Measurements from ENCODE around the gene CNDP2.
"Not testable (repeated sequence)": the region's sequence is repeated elsewhere in the genome, so short reads cannot be mapped to it uniquely, and the experiment has no call there.

CNDP2 gene

DNA sequence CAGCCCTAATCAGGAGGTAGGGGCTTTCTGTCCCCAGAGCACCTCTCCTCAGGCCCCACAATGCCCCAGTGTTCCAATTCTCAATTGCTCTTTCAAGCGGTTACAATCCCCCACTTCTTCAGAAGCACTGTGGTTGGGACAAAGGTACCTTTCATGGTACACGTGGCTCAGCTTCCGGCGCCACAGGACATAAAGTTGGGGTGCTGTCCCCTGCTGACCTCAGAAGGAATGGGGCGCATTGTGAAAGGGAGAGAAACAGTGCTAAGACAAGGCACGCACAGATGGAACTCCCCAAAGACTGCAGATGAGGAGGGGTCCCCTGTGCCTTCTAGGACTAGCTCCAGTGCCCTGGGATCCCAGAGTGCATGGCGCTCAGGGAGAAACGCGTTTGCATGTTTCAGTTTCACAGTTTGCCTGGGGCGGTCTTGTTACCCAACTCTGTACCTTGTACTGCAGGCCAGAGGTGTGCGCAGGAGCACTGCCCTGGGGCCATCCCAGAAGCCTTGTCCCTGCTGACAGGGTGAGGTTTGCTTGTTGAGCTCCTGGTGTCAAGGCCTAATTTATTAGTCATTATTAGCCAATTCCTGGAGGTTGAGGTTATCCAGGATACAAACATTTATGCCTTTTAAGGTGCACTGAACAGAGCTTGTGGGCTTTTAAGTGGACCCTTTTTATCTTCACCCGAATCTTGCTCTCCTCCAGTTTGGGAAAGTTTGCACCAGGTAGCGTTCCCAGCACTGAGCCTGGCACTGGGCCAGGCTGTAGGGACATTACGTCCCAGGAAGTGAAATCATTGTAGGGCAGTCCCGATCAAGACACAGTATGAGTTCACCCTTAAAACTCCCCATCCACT is 45.8 kb downstream of the CNDP2 start:
- DNase-seq, result no peak

DNA sequence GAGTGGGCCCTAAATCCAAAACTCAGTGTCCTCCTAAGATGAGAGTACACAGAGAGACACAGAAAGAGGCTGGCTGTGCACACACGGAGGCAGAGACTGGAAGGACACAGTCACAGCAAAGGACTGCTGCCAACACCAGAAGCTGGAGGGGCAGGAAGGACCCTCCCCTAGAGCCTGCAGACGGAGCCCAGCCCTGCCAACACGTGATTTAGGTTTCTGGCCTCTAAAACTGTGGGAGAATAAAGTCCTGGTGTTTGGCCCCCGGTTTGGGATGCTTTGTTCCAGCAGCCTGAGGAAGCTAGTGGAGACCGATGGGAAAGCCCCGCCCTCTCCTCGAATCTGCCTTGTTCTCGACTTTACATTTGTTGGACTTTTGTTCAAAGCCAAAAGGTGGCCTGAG is 48.7 kb downstream of the CNDP2 start:
- no peak for DNase-seq

DNA sequence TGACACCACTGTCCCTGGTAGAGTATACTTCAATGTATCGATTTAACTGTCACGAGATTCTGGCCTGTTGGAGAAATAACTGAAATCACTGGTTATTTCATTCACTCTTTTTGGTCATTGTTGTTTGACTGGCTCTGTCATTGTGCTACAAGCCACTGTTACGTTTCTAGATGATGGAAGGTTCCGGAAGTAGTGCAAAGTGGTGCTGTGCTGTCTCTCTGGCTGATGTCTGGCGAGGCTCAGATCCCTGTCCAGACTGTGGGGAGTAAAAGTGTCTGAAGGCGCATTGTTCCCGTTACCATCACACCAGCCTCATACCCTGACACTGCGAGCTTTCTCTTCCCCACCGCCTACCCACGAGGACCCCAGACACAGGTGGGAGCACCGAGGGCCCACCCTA is 49.8 kb downstream of the CNDP2 start:
- DNase-seq, result no peak

GRCh38 chr18:74546751-74547530 is 50.8 kb downstream of the CNDP2 start:
- no peak for DNase-seq

DNA sequence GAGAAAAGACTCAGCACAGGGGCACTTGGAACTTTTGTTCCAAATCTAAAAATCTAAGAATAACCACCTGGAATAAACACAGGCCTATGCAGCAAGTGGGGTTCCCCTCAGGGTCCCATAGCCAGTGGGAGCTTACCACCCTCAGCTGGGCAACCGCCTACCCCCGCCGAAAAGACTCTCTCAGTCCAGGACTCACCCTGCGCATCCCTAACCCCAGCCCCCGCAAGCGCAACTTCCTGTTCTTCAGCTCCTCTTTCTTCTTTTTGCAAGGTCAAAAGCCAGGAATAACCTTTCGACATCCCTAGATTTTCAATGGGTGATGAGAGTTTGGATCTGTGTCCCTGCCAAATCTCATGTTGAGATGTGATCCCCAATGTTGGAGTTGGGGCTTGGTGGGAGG is 51.7 kb downstream of the CNDP2 start:
- DNase-seq, result no peak

DNA sequence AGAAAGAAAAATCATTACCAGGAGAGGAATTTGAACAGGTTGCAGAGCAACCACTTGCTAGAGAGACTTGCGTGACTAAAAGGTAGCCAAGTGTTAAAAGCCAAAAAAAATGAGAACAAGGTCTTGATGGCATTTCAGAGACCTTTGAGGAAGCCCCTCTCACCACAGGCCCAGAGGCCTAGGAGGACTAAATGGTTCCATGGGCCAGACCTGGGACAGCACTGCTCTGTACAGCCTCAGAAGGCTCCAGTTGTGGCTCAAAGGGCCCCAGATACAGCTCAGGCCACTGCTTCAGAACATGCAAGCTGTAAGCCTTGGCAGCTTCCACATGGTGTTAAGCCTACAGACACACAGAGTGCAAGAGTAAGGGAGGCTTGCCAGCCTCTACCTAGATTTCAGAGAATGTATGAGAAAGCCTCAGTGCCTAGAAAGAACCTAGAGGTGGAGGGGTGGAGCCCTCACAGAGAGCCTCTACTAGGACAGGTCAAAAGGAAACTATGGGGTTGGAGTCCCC is 53.5 kb downstream of the CNDP2 start:
- no peak for DNase-seq

- no peak for DNase-seq
Observed at GRCh38 chr18:74550886-74551285, 54.7 kb downstream of the CNDP2 start.

- no peak for DNase-seq
Observed at GRCh38 chr18:74551452-74551851, 55.3 kb downstream of the CNDP2 start.

DNA sequence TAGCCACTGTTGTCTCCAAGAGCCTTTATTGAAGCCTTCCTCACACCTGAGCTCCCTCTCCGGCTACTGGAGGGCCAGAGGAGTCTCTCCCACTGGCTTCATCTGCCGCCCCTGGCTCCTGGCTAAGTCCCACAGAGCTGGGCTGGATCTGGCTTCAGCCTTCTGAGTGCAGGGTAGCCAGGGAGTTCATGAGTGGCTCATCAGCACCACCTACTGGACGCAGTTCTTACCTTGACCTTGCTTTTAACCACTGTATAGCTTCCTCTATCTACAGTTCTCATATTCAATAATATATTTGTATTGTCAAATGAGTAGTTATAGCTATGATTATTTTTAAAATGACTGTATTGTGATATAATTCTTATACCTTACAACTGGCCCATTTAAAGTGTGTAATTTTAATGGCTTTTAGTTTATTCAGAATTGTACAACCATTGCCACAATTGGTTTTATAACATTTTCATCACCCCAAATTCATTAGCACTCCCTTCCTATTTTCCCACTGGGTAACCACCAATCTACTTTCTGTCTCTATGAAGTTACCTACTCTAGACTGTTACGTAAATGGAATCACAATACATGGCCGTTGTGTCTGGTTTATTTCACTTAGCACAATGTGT is 55.9 kb downstream of the CNDP2 start:
- DNase-seq, result peak; percentile 83

GRCh38 chr18:74556126-74556525 is 60.0 kb downstream of the CNDP2 start:
- DNase-seq, result no peak

DNA sequence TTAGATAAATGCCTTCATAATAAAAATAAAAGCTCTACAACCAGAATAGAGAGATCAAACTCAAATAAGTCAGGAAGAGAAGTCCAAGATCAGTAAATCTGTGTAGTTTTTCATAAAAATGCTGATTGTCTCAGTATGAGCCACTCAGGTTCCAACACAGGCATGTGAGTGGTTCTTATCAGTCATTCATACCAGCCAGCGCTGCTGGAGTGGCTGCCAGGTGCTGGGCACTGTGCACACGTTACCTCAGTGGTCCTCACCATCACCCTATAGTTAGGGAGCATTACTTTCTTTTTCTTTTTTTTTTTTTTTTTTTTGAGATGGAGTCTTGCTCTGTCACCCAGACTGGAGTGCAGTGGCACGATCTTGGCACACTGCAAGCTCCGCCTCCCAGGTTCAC is 61.9 kb downstream of the CNDP2 start:
- DNase-seq, result no peak

DNA sequence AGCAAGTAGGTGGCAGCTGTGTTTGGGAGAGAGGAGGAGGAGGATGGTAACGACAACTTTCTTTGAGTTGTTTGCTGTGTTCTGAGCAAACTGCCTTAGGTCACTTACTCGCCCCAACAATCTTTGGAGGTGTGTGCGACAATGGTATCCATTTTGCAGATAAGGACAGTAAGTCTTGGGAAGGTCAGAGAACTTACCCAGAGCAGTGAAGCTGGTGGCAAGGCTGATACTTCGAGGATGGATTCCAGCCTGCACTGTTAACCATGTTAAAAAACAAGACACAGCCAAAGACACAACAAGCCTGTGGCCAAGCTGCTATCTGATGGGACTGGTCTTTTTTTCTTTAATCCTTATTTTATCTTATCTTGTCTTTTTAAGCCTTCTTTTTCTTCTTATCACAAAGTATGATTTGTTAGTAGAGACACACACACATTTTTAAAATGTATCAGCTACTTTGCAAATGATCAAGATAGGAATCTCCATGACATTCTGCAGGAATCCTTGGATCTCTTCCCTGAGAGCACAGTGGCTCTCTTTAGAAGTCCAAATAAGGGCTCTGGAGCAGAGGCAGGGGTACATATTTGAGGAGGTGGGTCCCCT is 66.1 kb downstream of the CNDP2 start:
- DNase-seq, result no peak

DNA sequence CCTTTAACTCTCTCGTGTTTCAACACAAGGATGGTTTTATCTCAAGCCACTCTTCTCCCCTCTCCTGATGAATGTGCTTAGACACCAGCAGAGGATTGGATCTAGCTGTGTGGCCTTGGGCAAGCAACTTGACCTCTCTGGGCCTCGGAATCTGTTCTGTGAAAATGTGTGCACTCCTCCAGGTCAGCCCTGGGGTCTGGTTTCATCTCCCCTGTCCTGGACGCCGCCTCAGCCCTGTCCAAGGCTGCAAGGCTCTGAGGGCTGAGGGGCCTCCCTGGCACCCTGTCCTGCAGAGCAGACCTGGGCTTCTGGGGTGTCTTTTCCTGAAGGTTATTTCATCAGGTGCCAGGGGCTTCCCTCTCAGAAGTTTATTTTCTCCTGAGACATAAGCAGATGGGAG is 66.6 kb downstream of the CNDP2 start:
- DNase-seq, result no peak

DNA sequence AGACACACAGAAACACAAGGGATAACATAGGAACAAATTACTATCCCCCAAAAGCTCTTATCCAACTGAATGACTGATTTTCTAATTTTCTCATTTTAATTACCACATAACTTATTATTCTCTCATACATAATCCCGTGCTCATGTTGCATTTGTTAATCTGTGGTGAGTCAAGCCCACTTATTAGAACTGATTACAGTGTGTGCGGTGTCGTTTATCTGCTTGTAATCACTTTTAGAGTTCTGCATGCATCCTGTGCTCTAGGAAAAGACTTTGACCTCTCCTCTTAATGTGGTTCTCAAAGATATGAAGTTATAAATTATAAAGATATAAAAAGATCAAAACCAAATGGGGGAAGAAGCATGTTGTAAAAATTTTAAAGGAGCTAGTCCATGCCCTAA is 67.8 kb downstream of the CNDP2 start:
- no peak for DNase-seq

GRCh38 chr18:74565164-74565563 is 69.0 kb downstream of the CNDP2 start:
- not testable (repeated sequence) for DNase-seq

DNA sequence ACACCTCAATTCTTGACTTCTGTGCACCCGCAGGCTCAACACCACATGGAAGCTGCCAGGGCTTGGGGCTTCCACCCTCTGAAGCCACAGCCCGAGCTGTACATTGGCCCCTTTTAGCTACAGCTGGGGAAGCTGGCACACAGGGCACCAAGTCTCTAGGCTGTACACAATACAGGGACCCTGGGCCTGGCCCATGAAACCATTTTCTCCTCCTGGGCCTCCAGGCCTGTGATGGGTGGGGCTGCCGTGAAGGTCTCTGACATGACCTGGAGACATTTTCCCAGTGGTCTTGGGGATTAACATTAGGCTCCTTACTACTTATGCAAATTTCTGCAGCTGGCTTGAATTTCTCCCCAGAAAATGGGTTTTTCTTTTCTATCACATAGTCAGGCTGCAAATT is 69.8 kb downstream of the CNDP2 start:
- DNase-seq, result not testable (repeated sequence)

GRCh38 chr18:74567822-74568221 is 71.7 kb downstream of the CNDP2 start:
- DNase-seq, result no peak

GRCh38 chr18:74569401-74569800 is 73.2 kb downstream of the CNDP2 start:
- DNase-seq, result no peak

DNA sequence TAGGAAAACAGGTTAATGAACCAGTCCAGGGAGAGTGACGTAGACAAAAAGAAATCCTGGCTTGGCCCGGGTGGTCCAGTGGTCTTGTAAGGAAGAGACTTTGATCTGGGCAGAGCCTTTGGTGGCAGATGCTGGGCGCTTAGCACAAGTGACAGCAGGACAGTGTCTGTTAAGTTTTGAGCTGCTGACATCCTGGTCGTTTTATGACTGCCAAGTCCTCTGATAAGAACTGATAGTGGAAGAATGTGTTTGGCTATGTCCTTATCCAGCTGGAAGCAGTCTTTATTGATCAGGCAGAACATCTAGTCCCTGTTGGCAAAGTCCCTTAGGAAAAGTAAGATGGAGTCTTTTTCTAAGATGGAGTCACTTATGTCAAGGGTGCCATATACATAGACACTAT is 74.1 kb downstream of the CNDP2 start:
- DNase-seq, result no peak

DNA sequence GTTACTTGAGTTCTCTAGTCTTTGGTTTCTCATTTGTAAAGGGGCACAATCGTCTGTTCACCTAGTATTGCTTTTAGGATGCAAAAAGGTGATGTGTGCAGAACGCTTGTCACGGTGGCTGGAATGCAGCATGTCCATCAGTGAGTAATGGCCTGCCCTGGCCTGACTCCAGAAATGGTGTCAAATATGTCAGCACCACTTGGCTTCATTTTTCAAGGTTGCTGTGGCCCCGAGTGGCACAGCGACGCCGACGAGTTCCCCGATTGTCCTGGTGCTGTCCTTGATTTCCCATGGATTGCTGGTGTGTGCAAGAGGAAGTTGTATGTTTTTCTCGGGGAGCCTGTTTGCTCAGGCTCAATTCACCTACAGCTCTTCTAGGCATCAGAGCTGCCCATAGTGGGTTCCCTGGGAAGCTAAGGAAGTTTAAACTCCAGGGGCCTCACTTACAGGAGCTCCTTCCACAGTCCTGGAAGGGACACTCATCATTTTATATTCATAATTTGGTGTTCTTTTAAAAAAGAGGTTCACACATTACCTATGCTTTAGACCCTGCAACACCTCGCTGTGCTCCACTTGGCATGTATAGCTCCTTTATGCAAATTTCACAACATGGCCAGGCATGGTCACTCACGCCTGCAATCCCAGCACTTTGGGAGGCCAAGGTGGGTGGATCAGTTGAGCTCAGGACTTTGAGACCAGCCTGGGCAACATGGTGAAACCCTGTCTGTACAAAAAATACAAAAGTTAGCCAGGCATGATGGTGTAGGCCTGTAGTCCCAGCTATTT is 75.9 kb downstream of the CNDP2 start:
- no peak for DNase-seq

DNA sequence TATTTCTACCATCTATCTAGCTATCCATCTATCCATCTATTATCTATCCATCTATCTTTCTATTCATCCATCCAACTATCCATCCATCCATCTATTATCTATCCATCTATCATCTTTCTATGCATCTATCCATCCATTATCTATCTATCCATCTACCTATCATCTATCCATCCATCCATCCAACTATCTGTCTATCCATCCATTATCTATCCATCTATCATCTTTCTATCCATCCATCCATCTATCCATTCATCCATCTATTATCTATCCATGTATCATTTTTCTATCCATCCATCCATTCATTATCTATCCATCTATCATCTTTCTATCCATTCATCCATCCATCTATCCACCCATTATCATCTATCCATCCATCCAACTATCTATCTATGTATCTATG is 76.9 kb downstream of the CNDP2 start:
- DNase-seq, result no peak

All from CD4-positive, alpha-beta T cell treated with Interleukin-17A for 4 hours (primary cell).